VCaP (cell line): ENCODE results near the gene LOXL1.

ENCODE experiments used
- H3K27ac ChIP-seq: fragments of 450-650 bp; 2 replicates; pipeline ENCODE4 v1.5.1; 2017
- TF ChIP-seq, protein P1 (sequence below): fragments of 450-650 bp; conservative IDR thresholded peaks from 2 replicates; pipeline ENCODE4 v1.5.1; 2017; ENCODE audit warnings: mild to moderate bottlenecking, moderate library complexity

LOXL1 gene

DNA sequence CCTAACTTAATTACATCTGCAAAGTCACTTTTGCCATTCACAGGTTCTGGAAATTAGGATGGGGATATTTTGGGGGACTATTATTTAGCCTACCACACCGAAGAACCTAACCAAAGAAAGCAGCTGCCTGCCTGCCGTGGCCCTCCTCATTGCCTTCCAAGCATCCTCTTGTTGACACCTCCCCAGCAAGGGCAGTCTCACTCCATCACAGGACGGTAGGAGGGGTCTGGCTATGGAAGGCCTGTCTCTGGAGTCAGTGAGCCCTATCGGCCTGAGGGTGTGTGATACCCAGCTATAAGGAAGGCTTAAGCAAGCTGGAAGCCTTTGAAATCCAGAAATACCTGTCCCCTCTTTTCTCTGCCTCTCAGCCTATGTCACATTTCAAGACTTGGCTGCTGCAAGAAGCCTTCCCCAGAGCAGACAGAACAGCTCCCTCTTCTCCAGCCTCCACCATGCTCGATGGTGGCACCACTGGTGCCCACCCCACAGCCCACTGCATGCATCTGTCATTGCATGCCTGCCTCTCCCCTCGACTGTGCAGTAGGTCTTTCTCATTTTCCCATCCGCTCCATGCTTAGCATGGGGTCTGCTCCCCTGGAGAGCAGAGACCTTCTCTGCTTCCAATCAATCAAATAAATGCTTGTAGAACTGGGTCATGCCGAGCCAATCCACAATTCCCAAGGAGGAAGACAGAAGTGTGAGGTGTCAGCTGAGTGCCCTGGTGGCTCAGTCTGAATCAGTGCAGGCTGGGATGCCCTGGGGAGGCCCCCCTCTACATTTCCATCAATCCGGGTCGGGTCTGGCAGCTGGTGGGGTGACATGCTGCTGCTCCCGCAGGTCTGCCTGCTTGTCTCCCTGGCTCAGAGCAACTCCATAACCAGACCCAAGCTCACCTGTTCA, 23.9 kb upstream of the LOXL1 start:
- TF ChIP-seq, protein P1, sequence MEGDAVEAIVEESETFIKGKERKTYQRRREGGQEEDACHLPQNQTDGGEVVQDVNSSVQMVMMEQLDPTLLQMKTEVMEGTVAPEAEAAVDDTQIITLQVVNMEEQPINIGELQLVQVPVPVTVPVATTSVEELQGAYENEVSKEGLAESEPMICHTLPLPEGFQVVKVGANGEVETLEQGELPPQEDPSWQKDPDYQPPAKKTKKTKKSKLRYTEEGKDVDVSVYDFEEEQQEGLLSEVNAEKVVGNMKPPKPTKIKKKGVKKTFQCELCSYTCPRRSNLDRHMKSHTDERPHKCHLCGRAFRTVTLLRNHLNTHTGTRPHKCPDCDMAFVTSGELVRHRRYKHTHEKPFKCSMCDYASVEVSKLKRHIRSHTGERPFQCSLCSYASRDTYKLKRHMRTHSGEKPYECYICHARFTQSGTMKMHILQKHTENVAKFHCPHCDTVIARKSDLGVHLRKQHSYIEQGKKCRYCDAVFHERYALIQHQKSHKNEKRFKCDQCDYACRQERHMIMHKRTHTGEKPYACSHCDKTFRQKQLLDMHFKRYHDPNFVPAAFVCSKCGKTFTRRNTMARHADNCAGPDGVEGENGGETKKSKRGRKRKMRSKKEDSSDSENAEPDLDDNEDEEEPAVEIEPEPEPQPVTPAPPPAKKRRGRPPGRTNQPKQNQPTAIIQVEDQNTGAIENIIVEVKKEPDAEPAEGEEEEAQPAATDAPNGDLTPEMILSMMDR = no peak
- H3K27ac ChIP-seq = no peak overlapping the region

DNA sequence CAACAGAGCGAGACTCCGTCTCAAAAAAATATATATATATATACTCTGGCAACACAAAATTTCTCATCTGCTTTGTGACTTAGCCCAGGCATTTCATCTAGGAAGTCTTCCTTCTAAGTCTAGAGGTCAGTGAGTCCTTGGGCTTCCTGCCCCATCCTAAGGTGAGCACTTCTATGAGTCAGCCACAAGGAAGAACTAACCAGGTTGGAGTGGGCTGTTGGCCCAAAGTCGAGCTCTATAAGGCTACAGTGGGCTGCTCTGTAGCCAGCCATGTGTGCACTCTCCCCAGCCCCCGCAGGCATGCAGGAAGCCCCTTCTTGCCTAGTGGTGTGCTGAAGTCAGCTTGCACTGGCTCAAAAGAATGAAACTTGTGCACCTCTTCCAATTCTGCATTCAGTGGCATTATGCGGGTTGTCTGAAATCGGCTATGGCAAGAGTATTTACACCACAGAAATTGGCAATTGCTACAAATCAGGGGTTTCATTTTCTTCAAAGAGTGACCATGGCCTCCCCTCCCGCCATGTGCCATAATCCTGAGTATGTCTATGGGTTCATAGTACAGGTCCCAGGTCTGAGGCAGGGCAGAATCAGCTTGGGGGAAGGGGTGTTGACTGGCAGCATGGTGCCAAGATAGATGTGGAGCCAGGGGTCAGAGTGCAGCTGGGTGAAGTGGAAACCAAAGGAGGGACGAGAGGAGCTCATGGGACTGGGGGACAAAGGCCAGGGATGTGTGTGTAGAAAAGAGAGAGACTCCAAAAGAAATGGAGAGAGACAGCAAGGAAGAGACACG, 22.0 kb upstream of the LOXL1 start:
- no peak overlapping the region for H3K27ac ChIP-seq
- TF ChIP-seq, protein P1 = no peak

DNA sequence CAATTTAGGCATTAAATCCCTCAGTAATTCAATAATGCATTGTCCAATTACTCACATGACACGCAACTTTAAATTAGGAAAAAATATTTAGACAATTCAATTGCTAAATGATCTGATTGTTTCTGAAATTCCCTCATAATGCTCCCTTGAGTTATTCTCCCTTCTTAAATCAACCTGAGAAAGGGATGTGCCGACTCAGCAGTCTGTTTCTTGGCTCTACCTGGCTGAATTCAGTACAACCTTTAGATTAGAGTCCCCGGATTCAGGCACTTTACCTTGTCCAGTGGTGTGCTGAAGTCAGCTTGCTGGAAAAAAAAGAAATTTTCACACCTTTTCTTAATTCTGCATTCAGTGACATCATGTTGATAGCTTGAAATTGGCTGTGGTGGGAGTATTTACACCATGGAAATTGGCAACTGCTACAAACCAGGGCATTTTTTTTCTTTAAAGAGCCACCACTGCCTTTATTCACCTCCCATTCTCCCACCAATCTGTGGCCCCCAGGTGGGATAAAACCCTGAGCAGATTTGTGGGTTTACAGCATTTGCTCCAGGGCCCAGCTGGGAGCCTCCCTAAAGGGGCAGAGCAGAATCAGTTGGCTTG, 20.9 kb upstream of the LOXL1 start:
- no peak overlapping the region for H3K27ac ChIP-seq
- TF ChIP-seq, protein P1 = no peak

DNA sequence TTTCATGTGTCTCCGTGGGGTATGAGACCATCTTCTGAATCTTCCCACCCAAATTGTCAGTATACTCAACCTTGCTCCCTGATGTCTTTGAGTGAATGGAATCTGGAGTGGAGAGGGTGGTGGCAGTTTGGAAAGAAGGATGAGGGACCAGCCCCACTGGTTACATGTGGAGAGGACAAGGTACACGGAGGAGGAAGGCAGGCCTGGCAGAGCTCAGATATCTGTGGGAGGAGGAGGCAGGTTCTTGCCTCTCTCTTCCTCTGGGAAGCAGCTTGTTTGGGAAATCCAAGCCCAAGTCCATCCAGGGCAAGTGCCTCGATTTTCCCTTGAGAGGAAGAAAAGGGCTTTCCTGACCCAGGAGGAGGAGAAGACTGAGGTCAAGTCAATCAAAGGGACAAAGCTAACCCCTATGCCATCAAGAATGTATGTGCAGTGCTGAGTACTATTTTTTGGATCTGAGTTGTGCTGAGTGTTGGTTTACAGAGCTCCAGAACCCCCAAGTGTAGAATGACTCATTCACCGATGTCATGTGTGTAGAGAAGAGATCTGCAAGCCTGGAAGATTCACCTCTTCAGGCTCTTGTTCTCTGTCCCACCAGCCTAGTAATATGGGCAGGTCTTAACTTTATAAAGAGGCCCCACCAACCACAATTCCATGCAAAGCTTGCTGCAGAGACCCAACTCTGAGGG, 19.8 kb upstream of the LOXL1 start:
- TF ChIP-seq, protein P1 = no peak
- no peak overlapping the region for H3K27ac ChIP-seq

DNA sequence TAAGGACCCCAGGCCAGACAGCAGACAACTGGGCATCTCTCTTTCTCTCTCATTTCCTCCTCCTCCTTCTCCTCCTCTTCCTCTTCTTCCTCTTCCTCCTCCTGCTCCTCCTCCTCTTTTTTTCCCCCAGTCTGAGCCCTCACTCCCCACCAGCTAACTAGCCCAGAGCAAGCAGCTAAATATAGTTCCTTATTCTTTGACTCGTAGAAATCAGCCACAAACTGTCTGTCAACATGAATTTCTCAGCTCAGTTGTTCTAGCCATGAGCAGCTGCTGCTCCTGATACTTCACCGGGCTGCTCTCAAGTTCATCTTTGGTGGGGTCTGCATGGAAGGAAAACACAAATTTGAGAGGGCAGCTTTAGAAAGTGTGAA, 19.2 kb upstream of the LOXL1 start:
- TF ChIP-seq, protein P1 = no peak
- no peak overlapping the region for H3K27ac ChIP-seq

DNA sequence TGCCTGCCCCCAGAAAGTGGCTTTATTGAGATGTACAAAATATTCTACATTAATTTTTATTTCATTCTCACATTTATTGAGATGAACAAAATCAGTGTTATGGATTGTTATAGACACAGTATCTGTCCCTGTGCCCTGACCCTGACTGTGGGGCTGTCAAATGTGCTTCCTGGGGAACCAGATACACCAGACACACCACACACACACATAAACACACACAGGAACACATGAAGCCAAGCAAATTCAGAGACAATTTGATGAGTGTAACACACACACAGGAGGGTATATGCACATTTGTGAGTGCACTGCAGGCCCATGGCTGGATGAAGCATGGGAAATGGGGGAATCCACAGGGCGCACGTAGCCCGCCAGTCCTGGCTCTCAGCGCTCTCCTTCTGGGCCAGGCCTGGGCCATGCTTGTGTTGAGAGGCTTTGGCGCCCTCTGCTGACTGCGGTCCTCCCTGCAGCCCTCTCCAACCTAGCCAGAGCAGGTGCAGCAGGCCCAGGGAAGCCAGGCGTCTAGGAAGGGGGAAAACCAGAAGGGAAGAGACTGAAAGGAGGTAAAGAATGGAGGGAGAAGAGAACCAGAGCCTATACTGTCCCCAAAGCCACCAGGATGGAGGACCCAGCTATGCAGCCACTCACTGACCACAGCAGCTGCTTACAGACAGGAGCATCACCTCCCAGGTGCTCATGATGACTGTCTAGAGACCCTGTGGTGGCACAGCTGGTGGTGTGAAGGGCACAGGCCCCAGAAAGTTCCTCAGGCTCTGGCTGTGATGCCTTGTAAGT, 18.0 kb upstream of the LOXL1 start:
- no peak overlapping the region for H3K27ac ChIP-seq
- TF ChIP-seq, protein P1 = peak; percentile 99
